Smooth muscle cell (in vitro differentiated cells): ENCODE data around the gene PRKCD. TPM values are rescaled to one million over a fixed set of nuclear protein-coding genes. Genes with fewer than 3 reads are reported as not detected.

Experiments
- DNase-seq: peaks from one replicate; lab custom pipeline; 2025; ENCODE audit not compliant: unreplicated experiment; lab: John Stamatoyannopoulos, UW
- H2AFZ ChIP-seq: fragments of 200-600 bp; sonication (generic); 2 replicates; pipeline ENCODE4 v1.6.0; 2016; ENCODE audit warnings: antibody characterized with exemption, low read depth, mild to moderate bottlenecking
- H3F3A ChIP-seq: fragments of 200-600 bp; sonication (generic); 2 replicates; pipeline ENCODE4 v1.6.0; 2017; ENCODE audit warnings: antibody characterized with exemption, low read depth
- H3K27ac ChIP-seq: fragments of 200-600 bp; sonication (generic); 2 replicates; pipeline ENCODE4 v1.5.1; 2016; ENCODE audit warnings: low read depth, mild to moderate bottlenecking
- H3K27me3 ChIP-seq: fragments of 200-600 bp; sonication (generic); 2 replicates; pipeline ENCODE4 v1.6.1; 2016; ENCODE audit warnings: low read depth, mild to moderate bottlenecking
- H3K36me3 ChIP-seq: fragments of 200-600 bp; sonication (generic); 2 replicates; pipeline ENCODE4 v1.5.1; 2016; ENCODE audit warnings: low read depth
- H3K4me1 ChIP-seq: fragments of 200-600 bp; sonication (generic); 2 replicates; pipeline ENCODE4 v1.5.1; 2016; ENCODE audit warnings: low read depth
- H3K4me2 ChIP-seq: fragments of 200-600 bp; sonication (generic); 2 replicates; pipeline ENCODE4 v1.6.0; 2016; ENCODE audit warnings: mild to moderate bottlenecking
- H3K4me3 ChIP-seq: fragments of 200-600 bp; sonication (generic); 2 replicates; pipeline ENCODE4 v1.5.1; 2016; ENCODE audit warnings: mild to moderate bottlenecking
- H3K79me2 ChIP-seq: fragments of 200-600 bp; sonication (generic); 2 replicates; pipeline ENCODE4 v1.6.0; 2016; ENCODE audit warnings: low read depth, mild to moderate bottlenecking
- H3K9ac ChIP-seq: fragments of 200-600 bp; sonication (generic); 2 replicates; pipeline ENCODE4 v1.6.0; 2016; ENCODE audit warnings: low read depth
- H3K9me3 ChIP-seq: fragments of 200-600 bp; sonication (generic); replicated peaks from 2 replicates; pipeline ENCODE4 v1.5.1; 2016; ENCODE audit warnings: low read depth
- H4K20me1 ChIP-seq: fragments of 200-600 bp; sonication (generic); 2 replicates; pipeline ENCODE4 v1.6.0; 2016; ENCODE audit warnings: low read depth
- CTCF ChIP-seq: fragments of 200-600 bp; sonication (generic); IDR thresholded peaks from 2 replicates; pipeline ENCODE4 v1.5.1; 2017; ENCODE audit warnings: borderline replicate concordance, mild to moderate bottlenecking, antibody characterized with exemption; ENCODE audit not compliant: insufficient read depth, poor library complexity, severe bottlenecking
- WGBS: methylation state at CpG from one replicate; pipeline ENCODE4 v1.1.7; 2016; ENCODE audit warnings: low lambda C conversion rate; 5-methylcytosine and 5-hydroxymethylcytosine counted together
- polyA plus RNA-seq: library from polyadenylated mRNA; unstranded; fragments of >200 nt; fragmentation: Nextera tagmentation; extraction: Ambion mirVana; gene quantifications from 2 replicates; pipeline ENCODE4 v1.2.1, GENCODE V29; 2016
- total RNA-seq: library from RNA; depleted of rRNA; stranded (reverse); fragments of >200 nt; gene quantifications from 2 replicates; pipeline ENCODE4 v1.2.3, GENCODE V29; 2014

PRKCD gene
- total and polyA plus RNA-seq, 2 experiments from 2014 or later, result 6.1 to 22.5 TPM

GRCh38 chr3:53151465-53151864, 9.5 kb upstream of the PRKCD start:
- H3K4me3 ChIP-seq, result no peak overlapping the region
- H3K36me3 ChIP-seq, result no peaks in the 10 kb centered on the region
- no peak overlapping the region for H3K27ac ChIP-seq
- no peak overlapping the region for H3K4me2 ChIP-seq
- no peaks in the 10 kb centered on the region for H3K79me2 ChIP-seq
- H2AFZ ChIP-seq, result no peak overlapping the region
- no peaks in the 10 kb centered on the region for H3K4me1 ChIP-seq
- no peaks in the 10 kb centered on the region for H3K9me3 ChIP-seq
- no peaks in the 10 kb centered on the region for H3F3A ChIP-seq
- WGBS, result 95% methylated on average over 5 of the region's 5 CpGs
- no peak overlapping the region for H3K9ac ChIP-seq
- H3K27me3 ChIP-seq, result peaks cover 8% of the 10 kb centered on the region
- TF ChIP-seq CTCF, result no peak
- no peaks in the 10 kb centered on the region for H4K20me1 ChIP-seq
- no peak for DNase-seq

DNA sequence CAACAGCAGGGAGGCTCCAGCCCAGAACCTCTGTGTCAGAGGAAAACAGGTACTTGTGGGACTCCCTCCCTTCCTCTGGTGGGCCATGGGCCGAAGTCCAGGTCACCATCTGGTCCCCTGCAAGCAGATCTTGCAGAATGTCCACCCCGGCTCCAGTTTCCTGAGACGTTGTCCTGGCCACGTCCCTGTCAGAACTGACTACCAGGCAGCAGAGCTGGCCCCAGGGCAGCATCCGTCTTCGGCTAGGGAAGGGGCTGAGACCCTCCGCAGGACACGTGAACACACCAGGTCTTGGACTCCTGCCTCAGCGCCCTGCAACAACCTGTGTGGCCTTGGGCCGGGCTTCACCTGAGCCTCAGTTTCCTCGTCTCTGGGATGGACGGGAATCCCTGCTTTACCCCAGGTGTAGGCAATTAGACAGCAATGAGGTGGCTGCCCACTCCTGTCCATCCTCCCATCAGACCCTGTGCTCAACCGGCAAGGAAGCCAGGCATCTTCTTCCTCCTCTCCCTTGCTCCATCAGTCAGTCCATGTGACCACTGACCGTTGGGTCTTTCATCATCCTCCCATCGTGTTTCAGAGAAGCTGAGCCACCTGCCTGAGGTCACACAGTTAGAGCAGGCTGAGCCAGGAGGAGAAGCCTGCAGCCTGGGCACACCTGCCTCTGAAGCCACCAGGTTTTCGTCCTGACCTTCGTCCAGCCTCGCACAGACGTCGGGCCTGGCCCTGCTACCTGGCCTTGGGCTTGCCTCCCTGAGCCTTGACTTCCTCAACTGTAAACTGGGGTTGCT, 8.9 kb upstream of the PRKCD start:
- Histone ChIP-seq H3F3A (no peaks in the 10 kb centered on the region), H3K27me3 (peaks cover 8% of the 10 kb centered on the region), H3K4me3 (no peak overlapping the region), H3K36me3 (no peaks in the 10 kb centered on the region), H3K27ac (no peak overlapping the region), H2AFZ (no peak overlapping the region), H3K9ac (no peak overlapping the region), H3K79me2 (no peaks in the 10 kb centered on the region), H3K9me3 (no peaks in the 10 kb centered on the region), H3K4me1 (no peaks in the 10 kb centered on the region), H4K20me1 (no peaks in the 10 kb centered on the region), H3K4me2 (no peak overlapping the region)
- no peak for DNase-seq
- no peak for TF ChIP-seq CTCF
- WGBS, result 88% methylated on average over 20 of the region's 20 CpGs

GRCh38 chr3:53153264-53153823, 7.7 kb upstream of the PRKCD start:
- Histone ChIP-seq H3F3A (no peaks in the 10 kb centered on the region), H3K4me3 (no peak overlapping the region), H3K4me1 (no peaks in the 10 kb centered on the region), H3K27ac (no peak overlapping the region), H3K27me3 (peaks cover 8% of the 10 kb centered on the region), H3K4me2 (peak overlapping the region; percentile 36), H3K79me2 (no peaks in the 10 kb centered on the region), H4K20me1 (no peaks in the 10 kb centered on the region), H2AFZ (no peak overlapping the region), H3K36me3 (no peaks in the 10 kb centered on the region), H3K9ac (no peak overlapping the region), H3K9me3 (no peaks in the 10 kb centered on the region)
- no peak for TF ChIP-seq CTCF
- DNase-seq, result no peak
- 78% methylated on average over 3 of the region's 3 CpGs for WGBS
